ENCODE data around the gene FXYD6. TPM values are rescaled to one million over a fixed set of nuclear protein-coding genes. Genes with fewer than 3 reads are reported as not detected.

Gene FXYD6
- polyA plus RNA-seq, 1 experiment, result 21.4 TPM

DNA sequence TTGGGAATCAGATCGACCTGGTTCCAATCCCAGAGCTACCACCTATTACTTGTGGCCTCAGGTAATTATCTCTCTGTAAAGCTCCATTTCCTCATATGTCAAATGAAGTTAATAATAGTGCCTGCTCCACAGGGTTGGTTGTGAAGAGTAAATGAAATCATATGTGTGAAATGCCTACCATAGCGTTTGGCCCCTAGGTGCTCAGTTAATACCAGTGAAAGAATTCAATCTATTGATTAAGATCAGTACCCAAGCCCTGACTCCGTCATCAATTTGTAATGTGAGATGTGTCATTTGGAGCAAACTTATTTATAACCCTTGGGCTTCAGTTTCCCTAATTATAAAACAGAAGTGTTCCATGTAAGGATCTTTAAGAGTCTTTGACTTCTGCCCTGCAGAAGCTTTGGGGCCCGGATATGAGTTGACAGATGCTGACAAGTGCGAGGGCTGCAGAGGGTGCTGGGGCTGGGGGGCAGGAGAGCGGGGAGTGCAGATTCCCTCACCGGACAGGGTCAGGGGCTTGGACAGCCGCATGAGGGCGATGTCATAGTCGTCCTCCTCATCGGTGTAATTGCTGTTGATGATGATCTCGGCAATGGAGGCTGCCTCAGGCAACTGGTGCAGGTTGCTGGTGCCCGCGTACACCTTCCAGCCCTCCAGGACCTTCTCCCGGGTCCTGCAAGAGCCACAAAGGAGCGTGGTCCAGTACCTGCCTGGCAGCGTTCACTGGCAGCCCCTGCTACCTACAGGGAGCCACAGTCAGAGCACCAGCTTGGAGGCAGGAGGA is 31.8 kb upstream of the FXYD6 start:
- ChIA-PET CTCF (interaction anchor here (0.8 to 2.4 kb wide), 8 partner anchors 17 to 100 kb away, joined by 3 to 11 read pairs (median 4); no protein-coding TSS in a partner anchor), POLR2A (no interaction called here)
- H3K27ac ChIP-seq (ENCODE audit: low read depth, low read length), result no peak overlapping the region
- H3K27me3 ChIP-seq (ENCODE audit: control insufficient read depth, insufficient read depth, low read length), result peaks cover 5% of the 10 kb centered on the region
- TF ChIP-seq, protein P1, sequence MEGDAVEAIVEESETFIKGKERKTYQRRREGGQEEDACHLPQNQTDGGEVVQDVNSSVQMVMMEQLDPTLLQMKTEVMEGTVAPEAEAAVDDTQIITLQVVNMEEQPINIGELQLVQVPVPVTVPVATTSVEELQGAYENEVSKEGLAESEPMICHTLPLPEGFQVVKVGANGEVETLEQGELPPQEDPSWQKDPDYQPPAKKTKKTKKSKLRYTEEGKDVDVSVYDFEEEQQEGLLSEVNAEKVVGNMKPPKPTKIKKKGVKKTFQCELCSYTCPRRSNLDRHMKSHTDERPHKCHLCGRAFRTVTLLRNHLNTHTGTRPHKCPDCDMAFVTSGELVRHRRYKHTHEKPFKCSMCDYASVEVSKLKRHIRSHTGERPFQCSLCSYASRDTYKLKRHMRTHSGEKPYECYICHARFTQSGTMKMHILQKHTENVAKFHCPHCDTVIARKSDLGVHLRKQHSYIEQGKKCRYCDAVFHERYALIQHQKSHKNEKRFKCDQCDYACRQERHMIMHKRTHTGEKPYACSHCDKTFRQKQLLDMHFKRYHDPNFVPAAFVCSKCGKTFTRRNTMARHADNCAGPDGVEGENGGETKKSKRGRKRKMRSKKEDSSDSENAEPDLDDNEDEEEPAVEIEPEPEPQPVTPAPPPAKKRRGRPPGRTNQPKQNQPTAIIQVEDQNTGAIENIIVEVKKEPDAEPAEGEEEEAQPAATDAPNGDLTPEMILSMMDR (IDR thresholded peaks at IDR 0.05; ENCODE audit: low read depth, low read length), result no peak
- no peaks in the 10 kb centered on the region for H3K9me3 ChIP-seq (ENCODE audit: control insufficient read depth, insufficient read depth, low read length)
- DNase-seq (ENCODE audit: low read depth, low spot score), result no peak
- no peak overlapping the region for H3K4me3 ChIP-seq (ENCODE audit: low read depth, low read length)

DNA sequence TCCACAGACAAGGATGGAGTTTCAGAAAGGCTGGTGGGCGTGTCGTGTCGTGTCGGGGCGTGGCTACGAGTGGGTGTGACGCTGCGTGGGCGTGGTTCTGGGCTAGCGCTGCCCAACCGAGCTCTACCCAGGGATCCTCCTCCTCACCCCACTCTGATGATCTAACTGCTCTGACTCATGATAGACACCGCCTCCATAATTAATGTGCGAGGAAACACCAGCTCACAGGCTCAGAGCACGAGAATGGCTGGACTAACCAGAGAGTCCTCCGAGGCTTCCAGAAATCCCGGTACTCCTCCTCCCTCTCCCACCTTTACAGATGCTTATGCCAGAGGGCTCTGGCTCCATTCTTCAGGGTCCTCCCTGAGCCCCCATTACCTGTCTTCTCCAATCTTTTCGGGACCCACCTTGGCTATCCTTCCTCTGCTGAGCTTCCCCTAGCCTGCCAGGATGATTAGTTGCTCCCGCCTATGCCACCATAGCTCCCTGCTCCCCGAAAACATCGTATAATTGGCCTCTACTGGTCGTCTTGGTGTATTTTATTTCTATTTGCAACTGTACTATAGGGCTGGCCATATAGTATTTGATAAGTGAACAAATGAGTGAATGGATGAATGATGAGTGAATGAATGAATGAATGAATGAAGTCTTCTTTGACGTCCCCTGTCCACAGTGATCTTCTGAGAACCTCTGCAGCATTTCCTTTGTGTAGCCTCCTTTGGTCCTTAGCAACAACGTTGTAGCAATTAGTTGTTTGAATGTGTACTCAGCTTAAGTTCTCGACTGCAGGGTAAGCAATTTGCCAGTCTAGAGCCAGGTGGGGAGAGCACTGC is 31.0 kb upstream of the FXYD6 start:
- ChIA-PET POLR2A (no interaction called here), CTCF (interaction anchor here (0.9 to 2.4 kb wide), 6 partner anchors 16 to 100 kb away, joined by 3 to 11 read pairs (median 4); no protein-coding TSS in a partner anchor)
- DNase-seq (ENCODE audit: low read depth, low spot score), result peak; percentile 70
- H3K27me3 ChIP-seq (ENCODE audit: control insufficient read depth, insufficient read depth, low read length), result peaks cover 3% of the 10 kb centered on the region
- H3K4me3 ChIP-seq (ENCODE audit: low read depth, low read length), result no peak overlapping the region; the same call in 1 of the 2 replicates
- TF ChIP-seq, protein P1 (IDR thresholded peaks at IDR 0.05; ENCODE audit: low read depth, low read length), result no peak
- no peaks in the 10 kb centered on the region for H3K9me3 ChIP-seq (ENCODE audit: control insufficient read depth, insufficient read depth, low read length)
- no peak overlapping the region for H3K27ac ChIP-seq (ENCODE audit: low read depth, low read length)

DNA sequence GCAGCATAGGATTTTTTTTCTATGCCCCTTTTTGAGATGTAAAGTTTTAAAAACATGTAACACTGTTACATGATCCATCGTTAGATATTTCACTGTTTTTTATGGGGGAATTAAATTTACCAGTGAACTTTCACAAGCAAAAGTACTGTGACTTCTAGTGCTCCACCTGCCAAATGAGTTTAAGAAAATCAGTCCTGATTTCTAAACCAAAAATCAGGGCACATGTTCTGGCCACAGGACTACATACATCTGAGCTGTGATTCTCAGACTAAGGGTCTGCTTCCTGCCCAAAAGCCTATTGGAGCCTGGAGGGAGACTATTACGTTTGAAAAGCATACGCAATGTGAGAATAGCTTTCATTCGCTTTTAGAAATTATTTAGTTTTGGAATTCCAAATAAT is 30.3 kb upstream of the FXYD6 start:
- Histone ChIP-seq H3K27ac (ENCODE audit: low read depth, low read length) (no peak overlapping the region), H3K4me3 (ENCODE audit: low read depth, low read length) (no peak overlapping the region), H3K27me3 (ENCODE audit: control insufficient read depth, insufficient read depth, low read length) (peaks cover 3% of the 10 kb centered on the region), H3K9me3 (ENCODE audit: control insufficient read depth, insufficient read depth, low read length) (no peaks in the 10 kb centered on the region)
- TF ChIP-seq, protein P1 (IDR thresholded peaks at IDR 0.05; ENCODE audit: low read depth, low read length), result no peak
- no peak for DNase-seq (ENCODE audit: low read depth, low spot score)
- ChIA-PET POLR2A (no interaction called here), CTCF (interaction anchor here (0.7 to 4.1 kb wide), 6 partner anchors 15 to 99 kb away, joined by 4 to 52 read pairs (median 8); no protein-coding TSS in a partner anchor)

DNA sequence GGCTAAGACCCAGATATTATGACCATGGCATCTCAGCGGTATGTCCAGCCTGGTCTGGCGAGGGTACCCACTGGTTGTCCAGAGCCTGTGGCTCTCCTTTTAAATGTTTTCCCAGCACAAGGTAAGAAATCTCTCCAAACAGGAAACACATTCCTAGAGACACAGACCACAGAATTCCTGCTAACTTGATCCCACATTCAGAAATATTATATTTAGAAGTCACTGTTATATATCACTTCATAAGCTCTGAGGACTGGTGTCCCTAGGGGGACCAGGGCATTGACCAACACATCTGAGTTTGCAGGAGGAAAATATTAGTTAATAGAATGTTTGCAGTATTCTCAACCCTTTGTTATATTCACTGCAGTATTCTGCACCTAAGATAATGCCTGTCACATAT is 29.7 kb upstream of the FXYD6 start:
- CTCF ChIA-PET, result interaction anchor here (4.1 kb wide), 1 partner anchor 62 kb away, joined by 52 read pairs; no protein-coding TSS in a partner anchor
- H3K27ac ChIP-seq (ENCODE audit: low read depth, low read length), result no peak overlapping the region
- H3K27me3 ChIP-seq (ENCODE audit: control insufficient read depth, insufficient read depth, low read length), result peaks cover 4% of the 10 kb centered on the region
- TF ChIP-seq, protein P1 (IDR thresholded peaks at IDR 0.05; ENCODE audit: low read depth, low read length), result no peak
- no peaks in the 10 kb centered on the region for H3K9me3 ChIP-seq (ENCODE audit: control insufficient read depth, insufficient read depth, low read length)
- POLR2A ChIA-PET, result no interaction called here
- DNase-seq (ENCODE audit: low read depth, low spot score), result no peak
- no peak overlapping the region for H3K4me3 ChIP-seq (ENCODE audit: low read depth, low read length)
